ENCODE data around the gene HACL1.
A peak's percentile ranks its signal among the peaks of the same experiment; 100 is the strongest.

HACL1 gene

DNA sequence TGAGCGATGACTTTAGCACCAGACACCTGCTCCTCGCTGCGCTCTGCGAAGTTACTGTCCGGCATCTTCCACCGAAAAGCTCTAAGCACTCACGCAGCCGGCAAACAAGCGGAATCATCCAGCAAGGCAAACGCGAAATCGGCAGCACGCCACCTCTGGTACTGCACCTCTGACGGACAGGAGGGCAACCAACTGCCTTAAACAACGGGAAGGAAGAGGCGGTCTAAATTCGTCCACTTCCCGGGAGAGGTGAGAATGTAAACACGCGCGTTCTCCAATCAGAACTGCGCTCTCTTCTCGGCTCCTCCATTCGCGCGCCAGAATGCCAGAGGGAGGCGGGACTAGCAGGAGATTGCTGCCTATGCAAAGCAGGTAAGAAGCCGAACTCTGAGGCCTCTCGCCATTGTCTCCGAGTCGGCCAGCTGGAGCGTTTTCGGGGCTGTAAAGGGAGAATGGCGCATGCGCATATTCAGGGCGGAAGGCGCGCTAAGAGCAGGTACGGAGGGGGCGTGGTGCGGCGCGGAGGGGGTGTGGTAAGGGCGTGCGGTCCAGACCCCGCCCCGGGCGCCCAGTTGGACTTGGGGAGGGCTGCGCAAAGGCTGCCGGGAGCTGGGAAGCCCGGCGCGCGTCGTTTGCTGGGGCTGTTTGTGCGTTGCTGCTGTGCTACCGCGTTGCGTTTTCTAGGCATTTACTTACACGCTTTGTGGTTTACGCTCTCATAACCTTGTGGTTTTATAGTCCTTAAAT, at the start of gene HACL1, which contains the start of gene BTD:
TSS of gene HACL1 (minus strand) at position 171 of the 747 bp plus-strand sequence. CDS start at position 65, 106 bp downstream.
TSS of gene BTD (plus strand) at position 347 of the 747 bp plus-strand sequence. CDS start 33,695 bp downstream, outside the sequence.
- DNase-seq: peak; percentile 96 to 98

DNA sequence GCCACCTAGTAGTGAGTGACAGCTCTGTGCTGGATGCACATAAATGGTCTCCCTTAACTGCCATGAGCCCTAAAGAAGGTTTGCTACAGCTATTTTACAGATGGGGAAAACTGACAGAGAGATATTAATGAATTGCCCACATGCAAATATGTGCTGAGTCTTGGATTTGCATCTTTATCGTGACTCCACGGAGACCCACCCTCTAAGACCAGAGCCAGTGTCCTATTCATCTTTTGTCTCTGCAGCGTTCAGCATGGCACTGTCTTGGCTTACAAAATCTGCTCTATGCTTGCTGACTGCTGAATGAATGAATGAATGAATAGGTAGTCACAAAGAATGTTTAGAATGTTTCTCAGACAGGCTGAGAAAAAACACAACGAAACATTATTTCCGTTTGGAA, 48.5 kb upstream of the HACL1 start:
- no peak for DNase-seq

GRCh38 chr3:15649341-15649740, 48.0 kb upstream of the HACL1 start:
- no peak for DNase-seq

DNA sequence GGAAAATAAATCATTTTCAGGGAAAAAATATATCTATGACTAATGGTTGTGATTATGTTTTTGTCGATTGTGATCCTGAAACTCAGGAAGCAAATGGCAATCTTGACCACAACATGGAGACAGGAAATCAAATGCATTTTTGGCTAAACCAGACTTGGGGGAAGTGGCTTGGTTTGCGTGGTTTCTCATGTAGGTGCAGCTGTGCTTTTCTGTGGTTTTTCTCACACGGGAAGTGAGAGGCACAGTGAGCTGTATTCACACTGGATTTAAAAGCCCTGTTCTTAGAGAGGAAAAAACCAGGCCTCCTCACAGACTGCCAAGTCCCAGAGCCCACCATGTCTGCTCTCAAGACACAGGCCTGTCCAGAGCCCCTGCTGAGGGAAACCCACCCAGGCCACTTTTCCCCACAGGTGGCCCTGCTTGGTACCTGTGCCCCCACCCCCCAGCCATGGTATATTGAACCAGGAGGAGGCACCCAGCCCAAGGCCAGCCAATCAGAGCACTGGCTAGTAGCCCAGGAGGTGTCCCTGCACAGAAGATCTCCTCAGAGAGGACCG, 46.3 kb upstream of the HACL1 start:
- peak; percentile 32 to 48 for DNase-seq

GRCh38 chr3:15646851-15647511, 45.6 kb upstream of the HACL1 start:
- DNase-seq: no peak

GRCh38 chr3:15645740-15646501, 44.6 kb upstream of the HACL1 start:
- DNase-seq: no peak

- DNase-seq: no peak
Observed at GRCh38 chr3:15645246-15645645, 43.9 kb upstream of the HACL1 start.

DNA sequence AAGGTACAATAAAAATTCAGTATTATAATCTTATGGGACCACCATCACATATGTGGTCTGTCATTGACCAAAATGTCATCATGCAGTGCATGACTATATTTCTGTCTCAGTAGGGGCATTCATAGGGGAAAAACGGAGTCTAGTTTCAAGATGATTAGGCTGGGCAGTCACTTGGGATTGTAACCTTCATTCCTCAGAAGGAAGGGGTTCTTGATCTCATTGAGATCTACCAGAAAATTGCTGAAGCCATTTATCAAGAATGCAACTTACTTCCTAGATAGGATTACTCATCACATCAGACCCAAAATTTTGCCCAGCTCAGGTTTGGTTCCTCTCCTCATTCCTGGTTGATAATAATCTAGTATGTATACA, 37.5 kb upstream of the HACL1 start:
- no peak for DNase-seq

DNA sequence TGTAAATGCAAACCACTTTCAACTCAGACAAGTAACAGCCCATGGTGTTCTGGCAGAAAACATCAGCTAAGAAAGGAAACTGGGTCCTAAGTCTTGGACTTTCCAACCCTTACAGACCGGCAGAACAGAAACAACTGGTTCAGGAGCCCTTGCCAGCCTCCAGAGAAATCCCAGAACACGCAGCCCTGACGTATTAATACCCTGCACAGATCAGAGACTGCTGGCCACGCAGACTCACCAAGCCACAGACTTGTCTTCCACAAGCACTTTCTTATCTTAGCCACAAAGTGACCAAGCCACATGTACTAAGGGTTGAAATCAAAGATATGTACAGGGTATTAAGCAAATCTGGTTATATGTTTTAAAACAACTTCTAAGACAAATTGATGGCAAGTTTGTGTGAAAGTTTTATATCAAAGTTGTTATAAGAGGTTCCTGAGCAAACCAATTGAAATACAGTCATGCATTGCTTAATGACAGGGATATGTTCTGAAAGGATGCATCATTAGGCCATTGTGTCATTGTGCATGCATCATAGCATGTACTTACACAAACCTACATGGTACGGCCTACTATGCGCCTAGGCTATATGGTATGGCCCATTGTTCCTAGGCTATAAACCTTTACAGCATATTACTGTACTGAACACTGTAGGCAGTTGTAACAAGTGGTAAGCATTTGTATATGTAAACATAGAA, 37.0 kb upstream of the HACL1 start:
- DNase-seq: no peak

DNA sequence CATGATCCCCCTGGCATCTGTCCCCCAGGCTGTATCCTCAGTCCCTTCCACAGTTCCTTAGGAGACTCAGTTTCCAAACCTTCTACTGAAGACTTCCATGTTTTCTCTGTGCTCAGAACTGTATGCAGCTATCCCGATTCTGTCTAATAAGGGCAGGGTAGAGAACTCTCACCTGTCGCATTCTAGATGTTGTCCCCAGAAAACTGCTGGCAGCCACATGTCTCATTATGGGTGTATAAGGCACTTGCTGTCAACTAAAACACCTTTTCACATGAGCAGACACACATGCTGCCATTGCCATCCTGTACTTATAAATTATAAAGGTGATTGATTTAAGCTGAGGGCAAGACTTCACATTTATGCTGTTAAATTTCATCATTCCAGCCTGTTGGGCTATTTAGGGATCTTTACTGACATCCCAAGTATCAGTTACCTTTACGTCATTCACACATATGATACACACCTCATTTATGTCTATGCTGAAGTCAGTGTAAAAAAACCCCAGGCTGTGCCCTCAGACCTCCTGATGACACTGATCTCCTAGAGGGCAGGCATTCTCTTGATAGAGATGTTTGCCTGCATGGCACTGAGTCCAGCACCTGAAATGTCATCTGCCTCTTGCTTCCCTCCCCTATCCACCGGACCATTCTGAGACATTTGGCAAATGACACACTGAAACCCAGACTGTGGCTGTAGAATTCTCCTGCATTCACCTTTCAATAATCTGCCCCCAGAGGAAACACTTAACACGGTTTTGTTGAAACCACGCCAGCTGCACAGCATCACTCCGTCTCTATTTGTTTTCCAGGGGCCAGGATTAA, 36.0 kb upstream of the HACL1 start:
- DNase-seq: no peak

GRCh38 chr3:15636028-15636709, 34.8 kb upstream of the HACL1 start:
- peak; percentile 38 to 41 for DNase-seq

GRCh38 chr3:15635121-15635661, 33.8 kb upstream of the HACL1 start:
- no peak for DNase-seq

DNA sequence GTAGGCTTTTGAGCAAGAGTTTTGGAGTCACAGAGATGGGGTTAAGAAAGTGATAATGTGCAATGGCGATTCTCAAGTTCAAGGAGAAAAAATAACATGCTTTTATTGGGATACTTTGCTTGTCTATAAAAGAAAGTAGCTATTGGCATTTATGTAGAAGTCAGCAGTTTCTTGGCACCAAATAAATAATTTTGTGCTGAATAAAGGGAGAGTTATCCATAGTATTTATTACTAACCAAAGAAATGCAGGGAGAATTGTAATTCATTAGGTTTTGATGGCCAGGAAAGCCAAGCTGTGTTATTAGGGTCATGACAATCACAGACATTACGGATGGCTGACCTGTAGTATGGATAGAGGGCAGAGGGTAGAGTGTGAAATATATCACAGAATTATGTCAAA, 33.3 kb upstream of the HACL1 start:
- no peak for DNase-seq

- DNase-seq: no peak
Observed at GRCh38 chr3:15633766-15634598, 32.6 kb upstream of the HACL1 start.

DNA sequence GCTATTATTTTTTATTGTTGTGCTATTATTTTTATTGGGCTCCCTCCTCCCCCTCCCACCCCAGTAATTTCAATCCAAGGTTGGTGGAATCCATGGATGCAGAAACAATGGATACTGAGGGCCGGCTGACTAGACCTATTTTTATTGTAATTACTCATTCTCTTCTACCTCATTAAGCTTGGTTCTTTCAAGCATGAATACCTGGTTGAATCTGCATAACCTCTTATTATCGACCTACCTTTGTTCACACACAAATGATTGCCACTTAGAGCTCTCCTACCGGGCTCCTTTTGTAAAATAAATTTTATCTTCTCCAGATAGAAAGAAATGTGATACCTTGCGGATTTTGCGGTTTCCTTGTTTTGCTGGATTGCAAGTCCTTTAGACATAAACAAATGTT, 31.8 kb upstream of the HACL1 start:
- DNase-seq: no peak

DNA sequence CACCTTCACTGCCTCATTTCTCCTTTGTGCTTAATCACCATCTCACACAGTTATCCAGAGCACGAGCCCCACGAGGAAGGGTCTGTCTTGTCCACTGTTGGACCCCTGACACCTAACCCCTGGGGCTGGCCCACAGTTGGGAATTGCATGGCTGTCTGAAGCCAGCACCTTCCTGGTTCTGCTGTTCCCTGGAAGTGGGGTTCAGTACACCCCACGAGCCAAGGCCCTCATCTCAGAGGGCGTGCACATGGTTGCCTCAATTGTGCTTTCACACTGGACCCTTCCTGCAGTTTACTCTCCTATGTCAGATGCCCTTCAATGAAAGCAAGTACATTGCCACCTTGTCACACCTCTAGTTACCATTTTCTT, 30.8 kb upstream of the HACL1 start:
- DNase-seq: no peak

DNA sequence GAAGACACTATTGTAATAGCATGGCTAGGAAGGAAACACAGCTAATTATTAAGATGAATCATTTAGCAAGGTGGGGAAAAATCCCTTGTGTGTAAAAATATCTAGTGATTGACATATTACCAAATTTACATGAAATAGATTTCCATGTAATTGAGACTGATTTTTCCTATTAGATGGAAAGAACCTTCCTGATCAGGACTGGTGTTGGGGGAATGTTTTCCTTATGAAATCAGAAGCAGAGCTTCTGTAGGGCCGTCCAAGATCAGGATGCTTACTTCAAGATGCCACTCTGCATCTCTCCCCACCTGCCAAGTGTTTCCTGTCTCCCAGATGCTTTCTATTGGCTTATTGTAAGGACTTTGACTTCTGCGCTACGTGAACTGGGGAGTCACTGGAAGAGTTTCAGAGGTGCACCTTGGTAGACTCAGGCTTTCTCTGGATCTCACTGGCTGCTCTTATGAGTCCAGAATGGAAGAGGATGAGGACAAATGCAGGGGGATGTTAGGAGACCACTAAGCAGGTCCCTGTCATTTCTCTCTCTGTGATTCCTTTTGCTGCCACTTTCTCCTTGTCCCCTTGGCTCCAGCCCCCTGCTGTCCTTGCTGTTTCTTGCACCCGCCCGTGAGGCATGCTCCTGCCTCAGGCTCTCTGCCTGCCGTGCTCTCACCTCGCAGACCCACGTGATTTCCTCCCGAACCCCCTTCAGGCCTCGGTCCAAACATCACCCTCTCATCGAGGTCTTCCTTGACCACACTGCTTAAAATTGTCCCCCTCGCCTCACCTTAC, 30.2 kb upstream of the HACL1 start:
- no peak for DNase-seq

DNA sequence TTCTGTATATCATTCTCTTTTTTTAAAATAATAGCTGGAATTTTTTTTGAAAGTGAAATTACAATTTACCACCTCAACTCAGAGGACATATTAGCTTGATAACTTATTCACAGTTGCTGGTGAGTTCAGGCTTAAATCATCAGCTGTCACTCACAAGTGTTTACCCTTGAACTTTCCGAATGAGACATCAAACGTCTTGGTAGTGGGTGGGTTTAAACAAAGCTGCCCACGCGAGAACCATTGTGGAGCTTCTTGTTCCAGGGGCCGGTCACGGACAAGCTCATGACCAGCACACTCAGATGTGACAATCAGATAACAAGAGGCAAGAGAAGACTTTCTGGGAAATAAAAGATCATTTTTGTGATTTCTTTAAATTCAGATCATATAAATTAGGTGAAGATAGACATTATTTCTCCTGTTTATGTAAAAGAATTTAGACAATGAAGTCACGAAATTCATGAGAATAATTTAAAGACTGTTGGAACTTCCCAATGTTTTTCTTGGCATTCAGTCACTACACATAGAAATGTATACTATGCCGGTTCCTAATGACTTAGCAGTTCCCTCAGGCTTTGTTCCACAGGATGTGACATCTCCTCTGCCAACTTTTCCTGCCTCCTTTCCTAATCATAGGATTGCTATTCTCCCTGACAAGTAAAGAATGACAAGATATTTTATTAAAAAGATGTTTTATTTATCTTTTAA, 29.4 kb upstream of the HACL1 start:
- DNase-seq: peak; percentile 52 to 78

All from inflammatory macrophage treated with lipopolysaccharide for 1 hour (primary cell).